DOHH2 (cell line): Measurements from ENCODE around the gene FAM221A.

Experiments
- H3F3A ChIP-seq: fragments of 200-600 bp; sonication (generic), shearing (Covaris generic); 2 replicates; pipeline ENCODE4 v1.6.0; 2016; ENCODE audit warnings: antibody characterized with exemption, mild to moderate bottlenecking; ENCODE audit not compliant: control insufficient read depth, insufficient read depth
- H3K27ac ChIP-seq: fragments of 200-600 bp; sonication (generic); 2 replicates; pipeline ENCODE4 v1.5.1; 2014; ENCODE audit warnings: low read depth, mild to moderate bottlenecking, low read length, moderate library complexity
- H3K27me3 ChIP-seq: fragments of 200-600 bp; sonication (generic); 2 replicates; pipeline ENCODE4 v1.6.1; 2014; ENCODE audit warnings: mild to moderate bottlenecking, low read length, mixed read lengths; ENCODE audit not compliant: control insufficient read depth
- H3K36me3 ChIP-seq: fragments of 200-600 bp; sonication (generic); 2 replicates; pipeline ENCODE4 v1.6.1; 2014; ENCODE audit warnings: mild to moderate bottlenecking, low read length, moderate library complexity, mixed read lengths; ENCODE audit not compliant: control insufficient read depth
- H3K4me1 ChIP-seq: fragments of 200-600 bp; sonication (generic); 2 replicates; pipeline ENCODE4 v1.6.1; 2014; ENCODE audit warnings: mild to moderate bottlenecking, low read length, mixed read lengths; ENCODE audit not compliant: control insufficient read depth
- H3K4me2 ChIP-seq: fragments of 200-600 bp; sonication (generic); 2 replicates; pipeline ENCODE4 v1.6.0; 2014; ENCODE audit warnings: mild to moderate bottlenecking, low read length, moderate library complexity
- H3K4me3 ChIP-seq: fragments of 200-600 bp; sonication (generic); 2 replicates; pipeline ENCODE4 v1.5.1; 2014; ENCODE audit warnings: mild to moderate bottlenecking, low read length, mixed read lengths
- H3K79me2 ChIP-seq: fragments of 200-600 bp; sonication (generic); 2 replicates; pipeline ENCODE4 v1.6.1; 2014; ENCODE audit warnings: mild to moderate bottlenecking, low read length, mixed read lengths; ENCODE audit not compliant: control insufficient read depth
- H3K9me2 ChIP-seq: fragments of 200-600 bp; sonication (generic); replicated peaks from 2 replicates; pipeline ENCODE4 v1.6.1; 2014; ENCODE audit warnings: mild to moderate bottlenecking, low read length, mixed read lengths; ENCODE audit not compliant: control insufficient read depth
- H3K9me3 ChIP-seq: fragments of 200-600 bp; sonication (generic); 2 replicates; pipeline ENCODE4 v1.6.1; 2014; ENCODE audit warnings: antibody characterized with exemption, low read length, mixed read lengths; ENCODE audit not compliant: control insufficient read depth, insufficient read depth
- H4K20me1 ChIP-seq: fragments of 200-600 bp; sonication (generic); 2 replicates; pipeline ENCODE4 v1.6.0; 2014; ENCODE audit warnings: low read depth, mild to moderate bottlenecking, antibody characterized with exemption, low read length, moderate library complexity; ENCODE audit not compliant: control insufficient read depth, insufficient read depth
- CTCF ChIP-seq: fragments of 200-600 bp; sonication (generic); IDR thresholded peaks from one replicate; pipeline ENCODE4 v1.5.1; 2014; ENCODE audit warnings: antibody characterized with exemption, mild to moderate bottlenecking, low read depth, low read length; ENCODE audit not compliant: poor library complexity, severe bottlenecking
- EZH2phosphoT487 ChIP-seq: fragments of 200-600 bp; sonication (generic); IDR thresholded peaks from 2 replicates; pipeline ENCODE4 v1.6.1; 2017; ENCODE audit warnings: borderline replicate concordance, mild to moderate bottlenecking, antibody characterized with exemption, low read length, moderate library complexity, mixed read lengths

The FAM221A gene

GRCh38 chr7:23685731-23686130 lies 5.7 kb downstream of the FAM221A start:
- Histone ChIP-seq H3K36me3 (no peaks in the 10 kb centered on the region), H3K27me3 (no peaks in the 10 kb centered on the region), H3K27ac (no peak overlapping the region), H3K4me1 (peaks cover 4% of the 10 kb centered on the region; the same call in 1 of the 2 replicates), H3K4me2 (no peak overlapping the region), H3K9me2 (no peaks in the 10 kb centered on the region), H3K9me3 (no peaks in the 10 kb centered on the region), H3F3A (no peaks in the 10 kb centered on the region), H4K20me1 (no peaks in the 10 kb centered on the region), H3K4me3 (no peak overlapping the region), H3K79me2 (peaks cover 3% of the 10 kb centered on the region; the same call in 1 of the 2 replicates)
- TF ChIP-seq CTCF (no peak), EZH2phosphoT487 (no peak)

- Histone ChIP-seq H3K27me3 (no peaks in the 10 kb centered on the region), H3K4me1 (no peaks in the 10 kb centered on the region), H3K79me2 (no peaks in the 10 kb centered on the region), H3K36me3 (peaks cover 3% of the 10 kb centered on the region; the same call in 1 of the 2 replicates), H3K4me3 (no peak overlapping the region), H3K4me2 (no peak overlapping the region), H3K9me3 (no peaks in the 10 kb centered on the region), H3F3A (no peaks in the 10 kb centered on the region), H3K27ac (no peak overlapping the region), H3K9me2 (no peaks in the 10 kb centered on the region), H4K20me1 (no peaks in the 10 kb centered on the region)
- TF ChIP-seq CTCF, result no peak
- TF ChIP-seq EZH2phosphoT487, result no peak
Observed at GRCh38 chr7:23687011-23687410, 7.0 kb downstream of the FAM221A start.

GRCh38 chr7:23689165-23689564 lies 9.2 kb downstream of the FAM221A start:
- H4K20me1 ChIP-seq, result no peaks in the 10 kb centered on the region
- H3K4me3 ChIP-seq, result no peak overlapping the region
- H3K4me2 ChIP-seq, result no peak overlapping the region
- H3K27me3 ChIP-seq, result no peaks in the 10 kb centered on the region
- no peak overlapping the region for H3K27ac ChIP-seq
- no peaks in the 10 kb centered on the region for H3K4me1 ChIP-seq
- no peaks in the 10 kb centered on the region for H3F3A ChIP-seq
- no peaks in the 10 kb centered on the region for H3K79me2 ChIP-seq
- H3K36me3 ChIP-seq, result peaks cover 7% of the 10 kb centered on the region
- H3K9me2 ChIP-seq, result no peaks in the 10 kb centered on the region
- no peaks in the 10 kb centered on the region for H3K9me3 ChIP-seq
- TF ChIP-seq CTCF, result no peak
- no peak for TF ChIP-seq EZH2phosphoT487
